CD4-positive, alpha-beta T cell treated with Interleukin-15 for 1 hour (primary cell): Measurements from ENCODE around the gene SERPINE3.

Source experiments
- DNase-seq: peaks from one replicate; pipeline ENCODE4 v3.0.0-alpha.2; 2020

SERPINE3 gene

DNA sequence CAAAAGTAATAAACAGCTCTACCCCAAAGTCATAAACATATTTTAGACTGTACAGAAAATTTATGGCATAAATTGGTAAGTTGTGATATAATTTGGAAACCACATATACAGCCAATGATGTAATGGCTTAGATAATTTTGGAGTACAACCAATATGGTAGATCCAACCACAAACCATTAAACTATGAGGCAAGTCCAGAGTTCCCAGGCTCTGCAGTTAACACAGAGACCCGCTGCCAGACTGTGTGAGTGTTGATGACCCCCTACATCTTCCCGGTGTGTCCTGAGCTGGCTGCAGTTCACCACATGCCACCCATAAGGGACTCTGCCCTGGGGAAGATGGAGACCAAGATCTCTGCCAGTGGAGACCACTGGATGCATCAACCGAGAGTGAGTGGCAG lies 9.9 kb upstream of the SERPINE3 start:
- no peak for DNase-seq

DNA sequence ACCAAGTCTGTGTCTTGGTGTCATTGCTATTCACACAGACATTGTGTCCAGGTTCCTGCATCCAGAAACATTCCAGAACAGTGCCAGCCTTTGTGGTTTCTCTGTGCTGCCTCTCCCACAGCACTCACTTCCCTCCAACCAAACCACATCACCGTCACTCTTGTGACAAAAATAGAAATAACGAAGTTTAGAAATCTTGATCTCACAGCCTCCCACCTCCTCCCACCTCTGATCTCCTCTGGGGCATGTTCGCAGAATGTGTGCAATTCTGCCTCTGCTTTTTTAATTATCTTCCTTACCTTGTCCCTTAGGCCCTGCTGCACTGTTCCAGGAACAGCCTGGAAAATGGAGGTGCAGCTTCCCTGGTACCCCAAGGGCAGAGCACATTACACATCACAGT lies 8.7 kb upstream of the SERPINE3 start:
- no peak for DNase-seq

DNA sequence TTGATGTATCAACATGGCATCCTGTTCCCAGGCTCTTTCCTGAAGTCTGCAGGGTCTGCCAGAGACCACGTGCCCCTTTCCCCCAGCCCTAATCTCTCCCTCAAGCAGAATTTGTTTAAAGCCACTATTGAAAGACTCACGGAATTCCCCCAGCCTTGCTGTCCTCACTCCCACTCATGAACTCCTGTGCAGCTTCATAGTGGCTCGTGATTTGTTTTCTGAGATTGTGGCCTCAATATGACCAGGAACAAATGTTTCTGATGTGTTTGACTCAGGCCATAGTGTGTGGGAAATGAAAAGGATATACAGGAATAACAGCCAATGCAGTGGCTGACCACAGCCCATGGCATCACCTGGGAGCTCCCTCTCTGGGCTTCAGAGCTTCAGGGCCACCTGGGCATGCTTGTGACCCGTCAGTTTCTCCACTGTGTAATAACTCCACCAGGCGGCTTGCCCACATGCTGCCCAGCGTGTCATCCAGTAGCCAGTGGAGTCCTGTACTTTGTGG lies 8.1 kb upstream of the SERPINE3 start:
- no peak for DNase-seq

DNA sequence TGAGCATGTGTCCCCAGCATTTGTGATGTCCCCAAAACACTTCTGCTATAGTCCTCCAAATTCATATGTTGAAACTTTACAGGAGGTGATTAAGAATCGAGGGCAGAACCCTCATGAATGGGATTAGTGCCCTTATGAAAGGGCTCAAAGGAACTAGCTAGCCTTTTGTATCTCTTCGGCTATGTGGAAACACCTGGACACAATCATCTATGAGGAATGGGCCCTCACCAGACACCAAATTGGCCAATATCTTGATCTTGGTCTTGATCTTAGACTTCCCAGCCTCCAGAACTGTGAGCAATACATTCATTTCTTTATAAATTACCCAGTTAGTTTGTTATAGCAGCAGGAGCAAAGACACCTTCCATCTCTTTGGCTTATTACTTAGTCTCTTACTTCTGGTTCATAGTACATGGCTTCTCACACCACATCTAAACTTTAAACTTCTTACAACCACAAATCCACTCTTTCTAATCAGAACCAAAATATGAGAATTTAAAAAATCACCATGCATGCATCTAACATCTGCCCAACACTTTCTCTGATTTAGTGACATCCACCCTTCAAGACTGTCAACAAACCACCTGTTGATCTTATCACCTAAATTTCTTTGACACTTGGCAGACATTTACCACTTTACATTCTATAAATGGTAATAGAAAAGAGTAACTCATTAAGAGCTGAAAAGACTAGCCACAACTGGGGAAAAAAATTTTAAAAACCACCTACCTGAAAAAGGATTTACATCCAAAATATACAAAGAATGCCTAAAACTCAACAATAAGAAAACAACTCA lies 6.7 kb upstream of the SERPINE3 start:
- DNase-seq, result no peak

DNA sequence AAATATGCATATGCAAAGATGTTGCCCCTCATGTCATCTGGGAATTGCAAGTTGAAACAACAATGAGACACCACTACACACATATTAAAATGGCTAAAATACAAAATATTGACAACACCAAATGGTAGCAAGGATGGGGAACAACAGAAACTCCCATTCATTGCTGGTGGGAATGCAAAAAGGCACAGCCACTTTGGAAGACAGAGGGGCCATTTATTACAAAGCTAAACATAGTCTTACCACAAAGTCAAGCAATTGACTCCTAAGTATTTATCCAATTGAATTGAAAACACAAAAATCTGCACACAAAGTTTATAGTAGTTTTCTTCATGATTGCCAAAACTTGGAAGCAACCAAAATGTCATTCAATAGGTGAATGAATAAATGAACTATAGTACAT lies 6.1 kb upstream of the SERPINE3 start:
- DNase-seq, result no peak

- DNase-seq, result no peak
Measured at GRCh38 chr13:51333826-51334225, 5.7 kb upstream of the SERPINE3 start.

- DNase-seq, result no peak
Measured at GRCh38 chr13:51336746-51337145, 2.7 kb upstream of the SERPINE3 start.

DNA sequence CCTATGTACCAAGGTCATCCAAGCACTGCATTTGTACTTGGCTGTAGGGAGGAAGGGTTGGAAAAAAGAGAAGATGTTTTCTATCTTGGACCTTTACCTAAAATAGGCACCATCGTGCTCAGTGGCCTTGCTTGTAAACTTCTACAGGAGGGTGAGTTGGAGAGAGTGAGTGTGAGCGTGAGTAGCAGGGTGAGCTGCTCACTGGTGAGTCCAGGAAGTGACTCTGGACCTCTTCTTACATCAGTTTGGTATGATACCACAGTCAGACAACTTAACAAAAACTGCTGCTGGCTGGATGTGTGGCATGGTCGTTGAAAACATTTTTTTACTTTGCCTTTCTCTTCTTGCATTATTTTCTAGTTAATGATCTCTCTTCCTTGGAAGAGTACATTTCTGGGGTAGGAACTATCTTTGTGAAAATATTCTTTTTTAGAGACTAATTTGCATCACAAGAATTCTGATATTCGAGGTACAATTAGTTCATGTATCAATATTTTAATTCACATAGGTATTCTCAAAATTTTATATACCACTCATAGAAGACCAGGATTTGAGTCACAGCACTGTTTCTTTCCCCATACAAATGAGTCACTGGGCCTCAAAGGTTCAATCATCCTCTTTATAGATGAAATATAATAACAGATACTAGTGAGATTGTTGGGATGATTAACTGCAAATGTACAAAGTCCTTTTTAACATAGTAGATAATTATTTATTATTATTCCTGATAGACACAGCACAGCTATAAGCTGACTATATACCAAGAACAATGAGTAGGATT lies 651 bp downstream of the SERPINE3 start:
- no peak for DNase-seq

- DNase-seq, result no peak
Measured at GRCh38 chr13:51341232-51341631, 1.7 kb downstream of the SERPINE3 start.

DNA sequence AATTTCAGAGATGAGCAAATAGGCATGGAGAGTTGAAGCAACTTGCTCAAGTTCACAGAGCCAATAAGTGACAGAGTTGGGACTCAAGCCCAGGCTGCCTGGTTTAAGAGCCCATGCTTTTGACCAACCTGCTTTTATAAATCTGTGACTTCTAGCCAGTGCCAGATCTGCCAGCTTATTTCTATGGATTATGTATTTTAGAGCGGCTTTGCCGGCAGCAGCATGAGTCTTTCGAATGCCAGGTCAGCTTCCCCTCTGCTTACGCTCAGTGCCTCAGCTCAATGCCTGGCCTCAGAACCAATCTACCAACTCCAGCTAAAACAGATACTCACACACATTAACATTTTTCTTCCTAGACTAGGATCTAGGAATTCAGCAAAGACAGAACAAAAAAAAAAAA lies 2.3 kb downstream of the SERPINE3 start:
- DNase-seq, result no peak

DNA sequence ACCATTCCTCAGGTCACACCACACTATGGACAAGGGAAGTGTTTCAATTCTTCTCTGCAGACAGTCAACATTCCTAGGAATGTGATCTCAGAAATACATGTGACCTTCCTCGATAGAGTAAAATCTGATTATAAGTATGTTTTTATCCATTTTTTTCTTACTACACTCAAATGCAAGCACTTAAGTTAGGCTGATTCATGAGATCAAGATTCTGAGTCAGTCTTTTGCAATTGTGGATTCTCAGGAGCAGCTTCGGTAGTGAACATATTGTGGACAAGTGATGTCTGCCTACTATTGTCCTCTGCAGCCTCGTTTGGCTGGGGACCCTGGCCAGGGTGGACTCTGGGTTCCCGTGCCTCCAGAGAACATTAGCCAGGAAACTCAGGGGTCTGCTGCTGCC lies 3.2 kb downstream of the SERPINE3 start:
- DNase-seq, result no peak

GRCh38 chr13:51343475-51343874 lies 4.0 kb downstream of the SERPINE3 start:
- DNase-seq, result no peak

GRCh38 chr13:51346397-51346796 lies 6.9 kb downstream of the SERPINE3 start:
- no peak for DNase-seq

DNA sequence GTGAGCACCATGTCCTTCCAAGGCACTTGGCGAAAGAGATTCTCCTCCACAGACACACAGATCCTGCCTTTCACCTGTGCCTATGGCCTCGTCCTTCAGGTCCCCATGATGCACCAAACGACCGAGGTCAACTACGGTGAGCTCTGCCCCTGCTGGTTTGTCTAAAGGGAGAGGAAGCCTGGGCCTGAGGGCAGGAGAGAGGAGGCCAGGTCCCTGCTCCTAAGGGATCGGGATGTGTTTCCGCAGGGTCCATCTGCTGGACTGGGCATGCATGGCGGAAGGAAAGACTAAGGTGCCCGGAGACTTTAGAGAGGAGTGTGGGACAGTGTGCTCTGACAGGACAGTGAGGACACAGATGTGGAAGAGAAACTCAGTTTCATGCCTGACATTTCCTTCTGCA lies 7.6 kb downstream of the SERPINE3 start:
- no peak for DNase-seq

- no peak for DNase-seq
Measured at GRCh38 chr13:51348069-51348967, 8.8 kb downstream of the SERPINE3 start.

DNA sequence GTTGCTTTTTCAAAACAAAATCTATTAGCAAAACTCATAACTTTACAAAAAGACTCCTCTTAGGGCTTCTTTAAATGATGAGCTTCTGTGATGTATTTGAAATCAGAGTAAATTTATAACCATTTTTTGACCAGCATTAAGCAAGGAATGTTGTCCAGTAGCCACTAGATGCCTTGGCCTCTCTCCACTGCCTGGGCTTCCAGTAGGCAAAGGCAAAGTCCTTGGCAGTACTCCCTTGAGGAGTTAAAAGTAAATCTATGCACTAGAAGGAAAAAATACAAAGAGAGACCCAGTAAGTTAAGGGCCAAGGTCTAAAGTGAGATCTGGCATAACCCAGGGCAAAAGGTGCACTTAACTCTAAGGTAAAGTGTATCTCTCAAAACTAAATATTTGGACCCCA lies 9.5 kb downstream of the SERPINE3 start:
- no peak for DNase-seq

GRCh38 chr13:51355217-51355616 lies 15.7 kb downstream of the SERPINE3 start:
- no peak for DNase-seq

GRCh38 chr13:51357928-51358595 lies 18.6 kb downstream of the SERPINE3 start:
- no peak for DNase-seq

- no peak for DNase-seq
Measured at GRCh38 chr13:51359352-51359751, 19.9 kb downstream of the SERPINE3 start.

DNA sequence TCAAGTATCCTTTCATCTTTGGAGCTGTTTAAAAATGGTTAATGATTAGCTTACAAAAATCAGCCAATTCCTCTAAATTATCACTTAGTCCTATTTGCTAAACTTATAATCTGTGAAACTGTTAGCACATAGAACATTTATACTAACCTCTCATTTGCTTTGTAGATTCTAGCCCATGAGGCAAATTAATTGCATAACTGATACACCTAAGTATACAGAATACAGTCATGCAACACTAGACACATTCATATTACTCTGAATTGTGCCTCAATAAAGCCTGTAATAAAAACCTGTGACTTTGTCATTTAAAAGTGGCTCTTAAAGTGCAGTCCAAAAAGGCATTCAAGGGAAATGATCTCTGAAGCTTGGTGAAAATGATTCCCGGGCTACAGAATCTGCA lies 21.0 kb downstream of the SERPINE3 start:
- DNase-seq, result no peak

- no peak for DNase-seq
Measured at GRCh38 chr13:51361106-51361505, 21.6 kb downstream of the SERPINE3 start.

DNA sequence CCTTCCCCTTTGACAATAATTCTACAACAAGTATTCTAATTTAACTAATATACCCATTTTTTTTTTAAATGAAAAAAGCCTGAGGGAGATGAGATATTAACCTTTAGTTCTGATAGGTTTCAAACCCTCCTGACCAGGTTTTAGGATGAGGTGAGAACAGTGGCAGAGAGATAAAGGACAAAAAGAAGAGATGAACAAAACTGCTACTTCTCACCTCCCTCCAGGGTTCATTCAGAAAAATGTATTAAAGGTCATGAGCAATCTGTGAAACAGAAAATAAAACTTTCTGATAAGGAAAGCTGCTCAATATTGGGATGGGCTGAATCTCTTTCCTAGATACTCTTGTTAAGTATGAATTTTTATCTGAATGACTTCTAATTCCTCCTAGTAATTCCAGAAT lies 24.1 kb downstream of the SERPINE3 start:
- DNase-seq, result no peak
